Left kidney (tissue), 2 donors: ENCODE data around the gene UBASH3A. TPM values are rescaled to one million over a fixed set of nuclear protein-coding genes. Genes with fewer than 3 reads are reported as not detected.

Experiments
- DNase-seq: peaks from one replicate; pipeline ENCODE4 v3.0.0-alpha.2; 2013
- polyA plus RNA-seq: library from polyadenylated mRNA; unstranded; fragments of 120-200 nt; gene quantifications from one replicate; pipeline ENCODE4 v1.2.1, GENCODE V29; 2013; ENCODE audit not compliant: insufficient read length

UBASH3A gene
- polyA plus RNA-seq, 1 donor: not detected

GRCh38 chr21:42430521-42430920 lies 26.8 kb downstream of the UBASH3A start:
- no peak for DNase-seq

- no peak for DNase-seq
Measured at GRCh38 chr21:42431196-42431595, 27.5 kb downstream of the UBASH3A start.

GRCh38 chr21:42432695-42433094 lies 29.0 kb downstream of the UBASH3A start:
- no peak for DNase-seq

- no peak for DNase-seq
Measured at GRCh38 chr21:42433946-42434551, 30.3 kb downstream of the UBASH3A start.

- DNase-seq: no peak
Measured at GRCh38 chr21:42434884-42435283, 31.2 kb downstream of the UBASH3A start.

GRCh38 chr21:42435401-42435800 lies 31.7 kb downstream of the UBASH3A start:
- no peak for DNase-seq

- DNase-seq: no peak
Measured at GRCh38 chr21:42435833-42436232, 32.1 kb downstream of the UBASH3A start.

GRCh38 chr21:42436914-42437313 lies 33.2 kb downstream of the UBASH3A start:
- DNase-seq: no peak

- peak; percentile 57 for DNase-seq
Measured at GRCh38 chr21:42437786-42438185, 34.1 kb downstream of the UBASH3A start.

- no peak for DNase-seq
Measured at GRCh38 chr21:42438316-42439205, 34.9 kb downstream of the UBASH3A start.

GRCh38 chr21:42439284-42440186 lies 35.8 kb downstream of the UBASH3A start:
- no peak for DNase-seq

- DNase-seq: no peak
Measured at GRCh38 chr21:42440187-42440792, 36.6 kb downstream of the UBASH3A start.

- DNase-seq: no peak
Measured at GRCh38 chr21:42441963-42442362, 38.3 kb downstream of the UBASH3A start.

GRCh38 chr21:42443181-42443785 lies 39.6 kb downstream of the UBASH3A start:
- no peak for DNase-seq

GRCh38 chr21:42443876-42444744 lies 40.4 kb downstream of the UBASH3A start:
- DNase-seq: no peak

- DNase-seq: no peak
Measured at GRCh38 chr21:42444745-42445059, 41.0 kb downstream of the UBASH3A start.

- no peak for DNase-seq
Measured at GRCh38 chr21:42445311-42445710, 41.6 kb downstream of the UBASH3A start.

- no peak for DNase-seq
Measured at GRCh38 chr21:42446531-42446930, 42.8 kb downstream of the UBASH3A start.

- DNase-seq: no peak
Measured at GRCh38 chr21:42447182-42447581, 43.5 kb downstream of the UBASH3A start.

GRCh38 chr21:42447732-42448131 lies 44.0 kb downstream of the UBASH3A start:
- DNase-seq: no peak

- DNase-seq: no peak
Measured at GRCh38 chr21:42448686-42449085, 45.0 kb downstream of the UBASH3A start.
